ENCODE data around the gene LUC7L3.
"Not testable (repeated sequence)": the region's sequence is repeated elsewhere in the genome, so short reads cannot be mapped to it uniquely, and the experiment has no call there.

Gene LUC7L3

GRCh38 chr17:50790618-50791017 lies 71.2 kb downstream of the LUC7L3 start:
- no peak for DNase-seq

GRCh38 chr17:50792132-50792531 lies 72.7 kb downstream of the LUC7L3 start:
- DNase-seq, result no peak

- DNase-seq, result no peak
These were observed 73.6 kb downstream of the LUC7L3 start for GRCh38 chr17:50793007-50793406.

- no peak for DNase-seq
These were observed 75.0 kb downstream of the LUC7L3 start for GRCh38 chr17:50794361-50794760.

- DNase-seq, result no peak
These were observed 77.9 kb downstream of the LUC7L3 start for GRCh38 chr17:50797135-50797810.

GRCh38 chr17:50798424-50799288 lies 79.3 kb downstream of the LUC7L3 start:
- no peak for DNase-seq

- no peak for DNase-seq
These were observed 80.2 kb downstream of the LUC7L3 start for GRCh38 chr17:50799582-50799981.

- no peak for DNase-seq
These were observed 80.8 kb downstream of the LUC7L3 start for GRCh38 chr17:50800196-50800700.

- DNase-seq, result no peak
These were observed 83.5 kb downstream of the LUC7L3 start for GRCh38 chr17:50802609-50803571.

- no peak for DNase-seq
These were observed 84.3 kb downstream of the LUC7L3 start for GRCh38 chr17:50803676-50804075.

- DNase-seq, result not testable (repeated sequence)
These were observed 85.5 kb downstream of the LUC7L3 start for GRCh38 chr17:50804749-50805475.

- no peak for DNase-seq
These were observed 86.1 kb downstream of the LUC7L3 start for GRCh38 chr17:50805486-50805885.

Measured in NCI-H2081 (cell line).